HG03342 (cell line): Measurements from ENCODE around the gene PFKP.
A peak's percentile ranks its signal among the peaks of the same experiment; 100 is the strongest.
"Not testable (repeated sequence)": the region's sequence is repeated elsewhere in the genome, so short reads cannot be mapped to it uniquely, and the experiment has no call there.

Experiments
- ATAC-seq: cut with Tn5 transposase; IDR thresholded peaks from one replicate; pipeline ENCODE4 v1.9.1; 2021; ENCODE audit warnings: mild to moderate bottlenecking, moderate library complexity; ENCODE audit not compliant: unreplicated experiment

Gene PFKP

DNA sequence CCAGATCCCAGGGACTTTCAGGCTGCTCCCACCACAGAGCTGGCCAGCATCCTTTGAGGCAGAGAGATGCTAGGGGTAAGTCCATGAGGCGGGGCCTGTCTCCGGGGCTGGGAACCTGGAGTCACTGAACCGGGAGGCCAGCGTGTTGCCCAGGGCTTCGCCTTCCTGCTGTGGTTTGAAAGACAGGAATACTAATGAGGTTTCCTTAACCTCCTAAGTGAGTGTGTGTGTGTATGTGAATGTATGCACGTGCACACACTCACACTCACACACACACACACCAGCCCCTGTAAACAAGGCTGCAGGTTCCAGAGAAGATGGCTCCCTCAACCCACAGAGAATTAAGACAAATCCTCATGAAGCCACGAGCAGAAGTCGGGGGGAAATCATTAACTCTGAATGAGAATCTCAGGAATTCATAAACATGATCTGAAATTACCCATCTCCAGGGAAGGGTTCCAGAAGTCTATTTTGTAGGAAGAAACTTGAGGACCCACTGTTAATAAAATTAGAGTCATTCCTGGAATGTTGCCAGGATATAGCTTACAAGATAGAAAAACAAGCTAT is 20.3 kb upstream of the PFKP start:
- ATAC-seq = no peak

DNA sequence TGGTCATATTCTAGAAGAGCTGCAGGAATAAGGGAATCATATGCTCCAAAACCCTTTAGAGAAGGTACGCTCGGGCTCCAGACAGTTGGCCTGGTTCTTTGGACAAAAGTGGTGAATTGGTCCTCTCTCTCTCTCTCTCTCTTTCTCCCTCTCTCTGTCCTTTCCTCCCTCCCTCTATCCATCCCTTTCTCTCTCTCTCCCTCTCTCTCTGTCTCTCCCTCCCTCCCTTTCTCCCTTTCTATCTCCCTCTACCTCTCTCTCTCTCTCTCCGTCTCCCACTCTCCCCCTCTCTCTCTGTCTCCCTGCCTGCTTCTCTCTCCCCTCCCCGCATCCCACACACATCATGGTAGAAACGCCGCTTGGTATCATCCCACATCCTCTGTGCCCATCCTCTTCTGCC is 19.8 kb upstream of the PFKP start:
- ATAC-seq = no peak

GRCh38 chr10:3048119-3049019 is 19.0 kb upstream of the PFKP start:
- no peak for ATAC-seq

DNA sequence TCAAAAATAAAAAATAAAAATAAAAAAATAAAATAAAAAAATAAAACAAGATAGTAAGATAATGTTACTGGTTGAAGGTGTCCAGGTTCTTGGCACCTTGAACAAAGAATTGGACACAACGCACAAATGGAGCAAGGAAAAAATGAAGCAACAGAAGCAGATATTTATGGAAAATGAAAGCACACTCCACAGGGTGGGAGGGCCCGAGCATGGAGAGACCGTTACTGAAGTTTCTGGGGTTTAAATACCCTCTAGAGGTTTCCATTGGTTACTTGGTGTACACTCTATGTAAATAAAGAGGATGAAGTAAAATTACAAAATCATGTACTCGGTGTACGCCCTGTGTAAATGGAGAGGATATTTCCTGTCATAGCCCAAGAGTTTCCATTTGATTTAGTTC is 15.7 kb upstream of the PFKP start:
- no peak for ATAC-seq

DNA sequence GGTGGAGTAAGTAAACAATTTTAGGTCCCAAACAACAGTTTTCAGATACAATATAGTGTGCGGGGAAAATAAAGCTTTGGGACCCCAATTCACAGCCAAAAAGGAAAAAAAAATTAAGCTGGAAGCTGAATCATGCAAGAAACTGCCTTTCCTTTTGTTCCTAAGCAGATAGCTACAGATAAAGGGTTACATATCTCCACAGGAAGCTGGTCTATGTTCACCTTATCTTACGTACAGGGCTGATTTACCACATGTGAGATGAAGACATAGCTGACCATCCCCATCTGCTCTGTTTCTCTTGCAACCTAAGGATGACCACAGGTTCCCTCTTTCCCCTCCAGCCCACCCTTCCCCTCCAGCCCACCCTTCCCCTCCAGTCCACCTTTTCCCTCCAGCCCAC is 14.2 kb upstream of the PFKP start:
- ATAC-seq = no peak

DNA sequence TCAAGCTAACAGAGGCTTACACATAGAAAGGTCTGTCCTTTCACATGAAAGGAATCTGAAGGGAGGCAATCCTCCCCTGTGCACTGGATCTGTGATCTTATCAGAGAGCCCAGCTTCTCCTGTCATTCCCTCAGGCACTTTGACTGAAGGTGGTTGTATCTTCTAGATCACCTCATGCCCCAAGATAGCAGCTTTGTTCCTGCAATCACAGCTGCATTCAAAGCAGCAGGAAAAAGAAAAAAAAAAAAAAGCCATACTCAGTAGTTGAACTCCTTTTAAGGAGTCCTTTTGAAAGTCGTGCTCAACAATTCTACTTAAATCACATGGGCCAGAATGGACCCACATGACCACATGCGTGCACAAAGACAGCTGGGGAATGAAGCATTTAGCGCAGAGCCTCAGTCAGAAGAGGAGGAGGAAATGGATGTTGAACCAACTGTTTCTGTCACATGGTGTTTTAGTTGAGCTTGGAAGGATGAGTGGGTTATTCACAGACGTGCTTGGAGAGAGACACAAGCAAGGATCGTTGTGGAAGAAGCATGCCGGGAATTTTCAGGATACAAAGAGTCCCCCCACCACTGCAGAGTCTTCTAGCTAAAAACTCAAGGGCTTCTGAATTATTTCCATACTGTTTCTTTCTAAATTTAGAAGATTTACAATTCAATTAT is 13.0 kb upstream of the PFKP start:
- ATAC-seq = no peak

GRCh38 chr10:3054851-3055199 is 12.5 kb upstream of the PFKP start:
- ATAC-seq = no peak

GRCh38 chr10:3056280-3057037 is 10.9 kb upstream of the PFKP start:
- no peak for ATAC-seq

GRCh38 chr10:3057946-3058345 is 9.4 kb upstream of the PFKP start:
- ATAC-seq = no peak

GRCh38 chr10:3059974-3060373 is 7.4 kb upstream of the PFKP start:
- no peak for ATAC-seq

DNA sequence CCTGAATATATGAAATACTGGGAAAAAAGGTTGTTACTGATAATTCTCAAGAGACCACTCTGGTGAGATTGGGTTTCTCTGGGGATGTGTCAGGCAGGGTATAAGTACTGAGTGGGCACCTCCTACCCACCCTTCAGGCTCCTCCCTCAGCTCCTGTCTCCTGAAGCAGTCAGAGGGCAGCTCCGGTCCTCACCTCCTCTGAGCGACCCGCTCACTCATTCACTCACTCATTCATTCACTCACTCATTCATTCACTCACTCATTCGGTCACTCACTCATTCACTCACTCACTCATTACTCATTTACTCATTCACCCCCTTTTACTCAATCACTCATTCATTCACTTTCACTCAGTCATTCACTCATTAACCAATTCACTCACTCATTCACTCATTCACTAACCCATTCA is 6.9 kb upstream of the PFKP start:
- no peak for ATAC-seq

DNA sequence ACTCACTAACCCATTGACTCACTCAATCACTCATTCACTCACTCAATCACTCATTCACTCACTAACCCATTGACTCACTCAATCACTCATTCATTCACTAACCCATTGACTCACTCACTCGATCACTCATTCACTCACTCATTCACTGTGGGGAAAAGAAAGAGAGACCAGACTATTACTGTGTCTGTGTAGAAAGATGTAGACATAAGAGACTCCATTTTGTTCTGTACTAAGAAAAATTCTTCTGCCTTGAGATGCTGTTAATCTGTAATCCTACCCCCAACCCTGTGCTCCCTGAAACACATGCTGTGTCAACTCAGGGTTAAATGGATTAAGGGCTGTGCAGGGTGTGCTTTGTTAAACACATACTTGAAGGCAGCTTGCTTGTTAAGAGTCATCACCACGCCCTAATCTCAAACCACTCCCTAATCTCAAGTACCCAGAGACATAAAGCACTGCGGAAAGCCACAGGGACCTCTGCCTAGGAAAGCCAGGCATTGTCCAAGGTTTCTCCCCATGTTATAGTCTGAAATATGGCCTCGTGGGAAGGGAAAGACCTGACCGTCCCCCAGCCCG is 5.9 kb upstream of the PFKP start:
- ATAC-seq = not testable (repeated sequence)

DNA sequence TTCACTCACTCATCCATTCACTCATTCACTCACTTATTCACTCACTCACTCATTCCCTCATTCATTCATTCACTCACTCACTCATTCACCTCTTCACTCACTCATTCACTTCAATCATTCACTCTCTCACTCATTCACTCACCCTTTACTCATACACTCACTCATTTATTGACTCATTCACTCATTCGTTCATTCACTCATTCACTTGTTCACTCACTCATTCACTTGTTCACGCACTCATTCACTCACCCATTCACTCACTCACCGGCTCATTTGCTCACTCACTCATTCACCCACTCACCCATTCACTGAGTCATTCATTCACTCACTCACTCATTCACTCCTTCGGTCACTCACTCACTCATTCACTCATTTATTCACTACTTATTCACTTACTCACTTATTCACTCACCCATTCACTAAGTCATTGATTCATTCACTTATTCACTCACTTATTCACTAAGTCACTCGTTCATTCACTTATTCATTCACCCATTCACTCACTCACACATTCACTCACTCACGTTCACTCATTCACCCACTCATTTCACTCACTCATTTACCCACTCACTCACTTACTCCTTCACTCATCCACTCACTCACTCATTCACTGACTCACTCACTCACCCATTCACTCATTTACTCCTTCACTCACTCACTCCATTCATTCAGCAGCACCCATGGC is 4.7 kb upstream of the PFKP start:
- ATAC-seq = no peak

DNA sequence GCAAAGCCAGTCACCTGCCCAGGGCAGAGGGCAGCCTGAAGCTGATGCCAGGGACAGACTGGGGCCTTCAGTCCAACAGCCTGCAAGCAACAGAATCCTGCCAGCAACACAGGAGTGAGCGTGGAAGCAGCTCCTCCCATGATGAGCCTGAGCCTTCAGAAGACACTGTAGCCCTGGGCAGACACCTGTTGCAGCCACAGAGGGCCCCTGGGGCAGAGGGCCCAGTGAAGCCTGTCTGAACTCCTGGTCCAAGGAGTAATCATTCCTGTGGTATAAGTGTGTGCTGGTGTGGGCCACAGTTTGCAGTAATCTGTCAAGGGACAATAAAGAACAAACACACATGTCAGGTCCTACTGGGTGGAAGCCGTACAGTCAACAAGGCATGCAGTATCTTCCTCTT is 2.9 kb upstream of the PFKP start:
- no peak for ATAC-seq

- no peak for ATAC-seq
These were observed 1.7 kb upstream of the PFKP start for GRCh38 chr10:3065622-3066021.

DNA sequence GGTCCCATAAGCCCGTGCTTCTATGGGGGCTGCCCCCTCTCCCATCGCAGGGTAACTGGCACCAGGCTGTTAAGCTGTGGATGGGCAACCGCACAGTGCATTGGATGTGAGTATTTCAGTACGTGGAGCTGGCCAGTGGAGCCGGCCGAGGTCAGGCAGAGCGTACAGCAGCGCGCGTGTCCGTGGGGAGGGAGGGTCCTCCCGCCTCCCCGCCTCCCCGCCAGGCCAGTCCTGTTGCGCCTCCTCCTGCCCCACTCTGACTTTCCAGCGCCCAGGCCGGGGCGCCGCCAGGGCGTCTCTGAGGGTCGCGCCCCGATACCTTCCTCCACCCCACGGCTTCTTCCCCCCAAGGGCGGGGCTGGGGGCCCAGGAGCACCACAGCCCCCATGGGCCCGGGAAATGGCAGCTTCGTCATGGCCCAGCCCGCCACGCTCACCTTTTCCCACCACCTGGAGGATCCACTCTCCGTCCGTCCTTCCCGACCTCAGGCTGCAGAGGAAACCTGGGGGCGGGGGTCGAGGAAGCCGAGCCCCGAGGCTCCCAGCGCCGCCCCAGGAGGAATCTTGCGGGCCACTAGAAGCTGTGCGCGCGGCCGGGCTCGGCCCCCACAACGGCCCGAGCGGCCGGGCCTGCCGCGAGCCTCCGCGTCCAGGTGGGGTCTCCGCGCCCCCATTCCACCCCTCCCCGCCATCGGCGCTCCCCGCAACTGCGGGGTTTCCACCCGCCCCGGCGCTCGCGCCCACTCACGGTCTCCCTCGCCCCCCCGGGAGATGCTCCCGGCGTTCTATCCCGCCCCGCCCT is 831 bp upstream of the PFKP start:
- no peak for ATAC-seq

DNA sequence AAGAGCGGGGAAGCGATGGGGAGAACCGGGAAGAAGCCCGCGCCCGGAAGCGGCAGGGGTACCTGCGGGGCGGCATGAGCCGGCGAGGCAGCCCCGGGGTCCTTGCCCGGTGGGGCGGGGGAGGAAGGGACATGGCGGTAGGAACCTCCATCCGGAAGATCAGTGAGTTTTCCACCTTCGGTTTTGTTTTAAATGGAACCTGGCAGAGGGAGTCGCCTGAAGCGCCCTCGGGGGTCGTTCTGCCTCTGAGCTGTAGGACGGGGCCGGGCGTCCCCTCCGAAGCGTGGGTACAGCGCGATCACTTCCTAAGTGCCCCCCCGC is 471 bp downstream of the PFKP start:
- ATAC-seq = peak; percentile 4

- peak; percentile 46 for ATAC-seq
These were observed 1.0 kb downstream of the PFKP start for GRCh38 chr10:3068201-3068967.
